ENCODE measurements around the gene ARMH4.

The ARMH4 gene

DNA sequence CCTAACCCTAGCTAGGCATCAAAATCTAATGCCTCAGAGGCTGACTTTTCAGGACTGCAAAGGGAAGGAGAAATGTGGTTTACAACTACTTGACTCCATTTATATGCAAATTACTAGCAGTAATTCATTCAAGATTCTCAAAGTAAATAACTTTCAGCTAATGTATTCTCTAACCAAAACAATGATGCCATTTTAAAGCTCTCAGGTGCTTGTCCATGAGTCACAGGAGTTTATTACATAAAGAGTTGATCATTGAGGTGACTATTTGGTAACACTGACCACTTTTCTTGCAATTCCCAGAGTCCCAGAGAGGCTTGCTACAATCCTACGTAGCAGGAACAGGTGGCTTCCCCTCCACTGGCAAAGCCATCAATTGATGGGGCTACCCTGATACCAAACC lies 177.1 kb downstream of the ARMH4 start:
- no peak for TF ChIP-seq CTCF (IDR thresholded peaks at IDR 0.05; ENCODE audit: extremely low read depth, missing control alignments)
- DNase-seq (ENCODE audit: low spot score), result no peak

DNA sequence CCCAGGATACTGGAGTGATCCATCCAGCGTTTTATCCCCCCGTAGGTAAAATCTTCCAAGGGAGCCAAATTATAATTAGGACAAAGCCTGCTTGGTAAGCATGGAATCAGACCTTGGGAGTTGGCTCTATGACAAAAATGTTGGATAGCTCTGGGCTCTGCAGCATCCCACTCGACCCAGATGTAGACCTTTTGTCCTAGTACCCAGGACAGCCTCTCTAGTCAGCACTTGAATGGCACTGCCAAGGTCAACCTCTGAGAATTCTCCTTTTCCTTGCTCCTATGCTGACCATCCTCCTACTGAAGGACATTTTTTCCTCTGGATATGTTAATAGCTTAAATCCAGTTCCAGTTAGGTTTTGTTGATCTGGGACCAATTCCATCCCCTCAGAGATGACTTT lies 181.4 kb downstream of the ARMH4 start:
- no peak for TF ChIP-seq CTCF (IDR thresholded peaks at IDR 0.05; ENCODE audit: extremely low read depth, missing control alignments)
- DNase-seq (ENCODE audit: low spot score), result no peak

GRCh38 chr14:57970175-57970574 lies 181.8 kb downstream of the ARMH4 start:
- DNase-seq (ENCODE audit: low spot score), result no peak
- TF ChIP-seq CTCF (IDR thresholded peaks at IDR 0.05; ENCODE audit: extremely low read depth, missing control alignments), result no peak

GRCh38 chr14:57963071-57963470 lies 188.9 kb downstream of the ARMH4 start:
- no peak for DNase-seq (ENCODE audit: low spot score)
- TF ChIP-seq CTCF (IDR thresholded peaks at IDR 0.05; ENCODE audit: extremely low read depth, missing control alignments), result no peak

GRCh38 chr14:57962325-57963035 lies 189.5 kb downstream of the ARMH4 start:
- no peak for TF ChIP-seq CTCF (IDR thresholded peaks at IDR 0.05; ENCODE audit: extremely low read depth, missing control alignments)
- DNase-seq (ENCODE audit: low spot score), result no peak

- TF ChIP-seq CTCF (IDR thresholded peaks at IDR 0.05; ENCODE audit: extremely low read depth, missing control alignments), result no peak
- no peak for DNase-seq (ENCODE audit: low spot score)
Observed at GRCh38 chr14:57961786-57962060, 190.3 kb downstream of the ARMH4 start.

GRCh38 chr14:57960946-57961785 lies 190.8 kb downstream of the ARMH4 start:
- no peak for DNase-seq (ENCODE audit: low spot score)
- TF ChIP-seq CTCF (IDR thresholded peaks at IDR 0.05; ENCODE audit: extremely low read depth, missing control alignments), result no peak
